PC-3 (cell line): Measurements from ENCODE around the gene ASB13. TPM values are rescaled to one million over a fixed set of nuclear protein-coding genes. Genes with fewer than 3 reads are reported as not detected.

Source experiments
- ATAC-seq: fragments of 200-7000 bp; cut with Tn5 transposase; 2 replicates; pipeline ENCODE4 v1.9.1; 2020; ENCODE audit warnings: mild to moderate bottlenecking, moderate library complexity
- BruUV-seq: library from RNA; stranded (reverse); fragments of 400-500 nt; replicated peaks from 2 replicates; lab custom pipeline; 2021; lab: Mats Ljungman, UMichigan
- CTCF ChIA-PET: fragments of 300-600 bp; sonication (Branson Sonifier 250); formaldehyde crosslinking; loops from one replicate; lab custom pipeline; 2022; ENCODE audit warnings: antibody characterized with exemption; lab: Charles Lee
- POLR2A ChIA-PET: fragments of 300-600 bp; sonication (Branson Sonifier 250); formaldehyde crosslinking; loops from one replicate; lab custom pipeline; 2022; ENCODE audit warnings: antibody characterized with exemption; ENCODE audit not compliant: unreplicated experiment; lab: Charles Lee
- DNase-seq: peaks from one replicate; pipeline ENCODE4 v3.0.0-alpha.2; 2015
- H2AFZ ChIP-seq: fragments of 300-600 bp; sonication (generic); 2 replicates; pipeline ENCODE4 v1.6.0; 2016; ENCODE audit warnings: antibody characterized with exemption, low read length
- H3F3A ChIP-seq: fragments of 300-600 bp; sonication (generic); one replicate; pipeline ENCODE4 v1.6.0; 2017; ENCODE audit warnings: antibody characterized with exemption, low read length, control low read depth, mild to moderate bottlenecking; ENCODE audit not compliant: unreplicated experiment
- H3K27ac ChIP-seq: fragments of 300-600 bp; sonication (generic); 2 replicates; pipeline ENCODE4 v1.5.1; 2016; ENCODE audit warnings: mild to moderate bottlenecking, low read length
- H3K27me3 ChIP-seq: fragments of 300-600 bp; sonication (generic); 2 replicates; pipeline ENCODE4 v1.6.1; 2016; ENCODE audit warnings: low read length, mixed read lengths
- H3K36me3 ChIP-seq: fragments of 300-600 bp; sonication (generic); 2 replicates; pipeline ENCODE4 v1.6.1; 2016; ENCODE audit warnings: low read depth, mixed run types, low read length, mixed read lengths
- H3K4me1 ChIP-seq: fragments of 300-600 bp; sonication (generic); 2 replicates; pipeline ENCODE4 v1.5.1; 2016; ENCODE audit warnings: low read length; ENCODE audit not compliant: insufficient read depth
- H3K4me2 ChIP-seq: fragments of 300-600 bp; sonication (generic); 2 replicates; pipeline ENCODE4 v1.6.0; 2016; ENCODE audit warnings: low read length
- H3K4me3 ChIP-seq: fragments of 300-600 bp; sonication (generic); 2 replicates; pipeline ENCODE4 v1.5.1; 2016; ENCODE audit warnings: mild to moderate bottlenecking, low read length, mixed read lengths
- H3K79me2 ChIP-seq: fragments of 300-600 bp; sonication (generic); 2 replicates; pipeline ENCODE4 v1.6.1; 2017; ENCODE audit warnings: low read length, mixed read lengths
- H3K9ac ChIP-seq: fragments of 300-600 bp; sonication (generic); 2 replicates; pipeline ENCODE4 v1.6.0; 2016; ENCODE audit warnings: mild to moderate bottlenecking, low read length
- H3K9me2 ChIP-seq: fragments of 300-600 bp; sonication (generic); replicated peaks from 2 replicates; pipeline ENCODE4 v1.6.1; 2016; ENCODE audit warnings: mixed run types, low read length, mixed read lengths
- H3K9me3 ChIP-seq: fragments of 300-600 bp; sonication (generic); 2 replicates; pipeline ENCODE4 v1.6.1; 2016; ENCODE audit warnings: low read length, mixed read lengths
- H4K20me1 ChIP-seq: fragments of 300-600 bp; sonication (generic); 2 replicates; pipeline ENCODE4 v1.6.1; 2016; ENCODE audit warnings: low read length, mixed read lengths
- CTCF ChIP-seq: fragments of 300-600 bp; sonication (generic); conservative IDR thresholded peaks from 2 replicates; pipeline ENCODE4 v1.5.1; 2017; ENCODE audit warnings: antibody characterized with exemption, low read depth, mild to moderate bottlenecking, low read length
- EZH2 ChIP-seq: fragments of 300-600 bp; sonication (generic); IDR thresholded peaks from one replicate; pipeline ENCODE4 v1.6.1; 2017; ENCODE audit warnings: antibody characterized with exemption, mild to moderate bottlenecking, low read length; ENCODE audit not compliant: unreplicated experiment
- EZH2phosphoT487 ChIP-seq: fragments of 300-600 bp; sonication (generic); IDR thresholded peaks from 2 replicates; pipeline ENCODE4 v1.6.1; 2018; ENCODE audit warnings: mild to moderate bottlenecking, antibody characterized with exemption, low read length, borderline replicate concordance
- intact Hi-C: fragments of 100-400 bp; cut with micrococcal nuclease; formaldehyde crosslinking; loops from 2 replicates; pipeline ENCODE4 v1.9.0; 2023
- total RNA-seq: library from RNA; depleted of rRNA; stranded (reverse); fragments of >200 nt; gene quantifications from 2 replicates; pipeline ENCODE4 v1.2.3, GENCODE V29; 2014

The ASB13 gene
- total RNA-seq, 1 experiment from 2014 or later = 6.6 TPM

GRCh38 chr10:5661043-5661442 is 5.4 kb downstream of the ASB13 start:
- Histone ChIP-seq H3K4me2 (no peak overlapping the region), H4K20me1 (no peaks in the 10 kb centered on the region), H3K79me2 (peaks cover 11% of the 10 kb centered on the region), H3K9me3 (no peaks in the 10 kb centered on the region), H3K4me1 (peaks cover 13% of the 10 kb centered on the region), H3K27me3 (no peaks in the 10 kb centered on the region), H3K9me2 (no peaks in the 10 kb centered on the region), H3K36me3 (no peaks in the 10 kb centered on the region), H3K9ac (no peak overlapping the region), H3F3A (no peaks in the 10 kb centered on the region), H2AFZ (no peak overlapping the region), H3K4me3 (no peak overlapping the region), H3K27ac (no peak overlapping the region)
- no TSS peak for BruUV-seq
- ATAC-seq (no peak), DNase-seq (no peak)
- ChIA-PET CTCF (no interaction called here), POLR2A (no interaction called here)
- intact Hi-C loops = no loop called here
- no peak for TF ChIP-seq CTCF

GRCh38 chr10:5659702-5660528 is 6.5 kb downstream of the ASB13 start:
- Histone ChIP-seq H3K79me2 (peaks cover under 1% of the 10 kb centered on the region; the same call in 1 of the 2 replicates), H3K9me3 (no peaks in the 10 kb centered on the region), H3K4me2 (peak overlapping the region; percentile 26), H3K36me3 (no peaks in the 10 kb centered on the region), H3K27ac (peak overlapping the region; percentile 66), H4K20me1 (no peaks in the 10 kb centered on the region), H3K27me3 (no peaks in the 10 kb centered on the region), H3K9me2 (no peaks in the 10 kb centered on the region), H3K4me1 (peaks cover 13% of the 10 kb centered on the region), H3K4me3 (peak overlapping the region; percentile 15; the same call in 1 of the 2 replicates), H3F3A (no peaks in the 10 kb centered on the region), H3K9ac (no peak overlapping the region), H2AFZ (no peak overlapping the region)
- ATAC-seq = peak; percentile 98
- POLR2A ChIA-PET = no interaction called here
- peak; percentile 72 for DNase-seq
- no TSS peak for BruUV-seq
- TF ChIP-seq CTCF = no peak
- TF ChIP-seq EZH2phosphoT487 = no peak
- TF ChIP-seq EZH2 = no peak
- intact Hi-C loops = no loop called here
- CTCF ChIA-PET = no interaction called here

- no peaks in the 10 kb centered on the region for H3K79me2 ChIP-seq
- intact Hi-C loops = no loop called here
These were observed 7.3 kb downstream of the ASB13 start for GRCh38 chr10:5658871-5659618.

More at GRCh38 chr10:5658871-5659618, 7.3 kb downstream of the ASB13 start:
- H3K4me3 ChIP-seq = peak overlapping the region; percentile 15; the same call in 1 of the 2 replicates
- H3K4me2 ChIP-seq = peak overlapping the region; percentile 26; the same call in 1 of the 2 replicates
- CTCF ChIA-PET = no interaction called here
- H3F3A ChIP-seq = no peaks in the 10 kb centered on the region
- no peak for TF ChIP-seq CTCF
- TF ChIP-seq EZH2 = no peak
- no peak for TF ChIP-seq EZH2phosphoT487
- no peak overlapping the region for H3K9ac ChIP-seq
- no peak for DNase-seq
- H3K9me3 ChIP-seq = no peaks in the 10 kb centered on the region
- no peaks in the 10 kb centered on the region for H3K9me2 ChIP-seq
- POLR2A ChIA-PET = no interaction called here
- H3K4me1 ChIP-seq = peaks cover 13% of the 10 kb centered on the region
- no peak overlapping the region for H3K27ac ChIP-seq
- BruUV-seq = no TSS peak
- no peaks in the 10 kb centered on the region for H4K20me1 ChIP-seq
- H3K27me3 ChIP-seq = no peaks in the 10 kb centered on the region
- no peak for ATAC-seq
- no peak overlapping the region for H2AFZ ChIP-seq
- no peaks in the 10 kb centered on the region for H3K36me3 ChIP-seq
